GM12873 (cell line): ENCODE measurements around the gene RBM18.

Experiments
- CTCF ChIP-seq: IDR thresholded peaks from 2 replicates; pipeline ENCODE4 v1.5.1; 2012; ENCODE audit warnings: low read depth, mild to moderate bottlenecking, moderate library complexity, low read length, control low read depth; ENCODE audit not compliant: insufficient read depth; ENCODE audit errors: missing control alignments

Gene RBM18

GRCh38 chr9:122226758-122227574 lies 37.7 kb downstream of the RBM18 start:
- no peak for TF ChIP-seq CTCF

DNA sequence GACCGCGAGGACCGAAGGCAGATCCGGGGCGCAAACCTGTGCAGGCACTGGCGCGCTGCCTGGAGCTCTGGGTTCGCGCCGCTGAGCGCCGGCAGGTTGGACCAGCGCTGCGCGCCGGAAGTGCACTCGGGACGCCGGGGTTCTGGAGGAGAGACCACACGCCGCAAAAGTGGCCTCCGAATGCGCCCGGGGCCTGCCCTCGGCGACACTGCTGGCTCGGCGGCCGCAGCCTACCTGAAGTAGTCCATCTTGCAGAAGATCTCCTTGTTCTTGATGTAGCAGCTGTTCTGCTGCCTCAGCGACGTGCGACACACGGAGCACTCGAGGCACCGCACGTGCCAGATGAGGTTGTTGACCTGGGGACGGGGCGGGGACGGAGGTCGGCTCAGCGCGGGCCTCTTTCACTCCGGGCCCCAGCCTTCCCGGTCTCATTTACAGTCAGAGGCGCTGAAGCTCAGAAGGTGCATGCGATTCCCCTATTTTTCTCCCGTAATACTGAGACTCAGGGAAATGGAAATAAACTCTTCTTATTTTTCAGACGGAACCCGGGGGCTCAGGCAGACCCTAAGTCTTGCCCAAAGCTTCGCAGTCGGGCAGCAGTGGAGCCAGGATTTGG lies 38.4 kb downstream of the RBM18 start:
- TF ChIP-seq CTCF, result no peak

DNA sequence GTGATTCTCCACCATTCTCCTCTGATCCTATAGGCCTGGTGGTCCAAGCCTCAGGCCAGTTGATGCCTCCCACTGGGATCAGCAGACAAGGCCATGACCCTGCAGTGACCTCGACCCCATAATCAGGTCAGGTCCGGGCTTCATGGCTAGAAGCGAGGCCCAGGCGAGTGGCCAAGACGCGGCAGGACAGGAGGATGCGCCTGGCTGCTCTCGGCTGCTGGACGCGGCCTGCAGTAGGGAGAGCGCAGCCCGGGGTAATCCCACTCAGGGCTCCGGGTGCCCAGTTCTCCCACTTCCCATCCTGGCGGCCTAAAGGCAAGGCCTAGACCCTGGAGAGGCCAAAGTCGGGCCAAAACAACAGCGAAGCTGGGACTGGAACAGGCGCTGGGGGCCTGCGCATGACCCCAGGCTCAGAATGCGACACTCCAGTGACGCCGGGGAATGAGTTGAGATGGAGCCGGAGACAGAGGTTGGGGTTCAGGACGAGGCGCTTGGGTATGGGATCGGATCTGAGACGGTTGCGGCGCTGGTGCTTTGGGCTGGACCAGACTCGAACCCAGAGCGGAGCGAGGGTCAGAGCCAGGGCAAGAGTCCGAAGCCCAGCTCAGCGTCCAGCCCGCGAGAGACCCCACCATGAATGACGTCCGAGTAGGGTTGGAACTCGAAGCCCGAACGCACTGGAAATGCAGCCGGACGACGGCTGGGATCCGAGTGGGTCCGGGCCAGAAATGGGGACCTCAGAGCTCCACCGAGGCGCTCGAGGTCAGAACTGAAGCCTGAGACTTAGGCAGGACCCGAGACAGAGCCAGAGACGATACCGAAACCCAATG lies 39.1 kb downstream of the RBM18 start:
- no peak for TF ChIP-seq CTCF

GRCh38 chr9:122223435-122223834 lies 41.2 kb downstream of the RBM18 start:
- no peak for TF ChIP-seq CTCF

DNA sequence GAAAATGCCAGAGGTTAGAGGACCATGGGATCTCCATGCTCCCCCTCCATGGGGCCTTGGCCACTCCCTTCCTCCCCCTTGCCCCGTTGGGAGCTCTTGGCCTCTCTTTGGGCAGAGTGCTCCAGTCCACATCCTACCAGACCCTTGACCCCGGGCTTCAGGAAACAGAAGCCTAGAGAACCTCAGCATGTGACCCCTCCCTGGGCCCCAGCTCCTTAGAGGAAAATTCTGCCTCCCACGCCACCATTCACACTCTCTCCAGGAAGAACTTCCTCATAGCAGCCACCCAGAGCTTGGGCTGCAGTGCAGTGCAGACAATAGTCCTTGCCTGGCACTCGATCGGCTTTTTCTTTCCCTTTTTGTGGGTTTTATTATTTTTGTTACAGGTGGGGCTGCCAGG lies 41.8 kb downstream of the RBM18 start:
- no peak for TF ChIP-seq CTCF

GRCh38 chr9:122221183-122221811 lies 43.3 kb downstream of the RBM18 start:
- no peak for TF ChIP-seq CTCF
